A673 (cell line): ENCODE data around the gene STARD5. TPM values are rescaled to one million over a fixed set of nuclear protein-coding genes. Genes with fewer than 3 reads are reported as not detected.

Source experiments
- BruUV-seq: library from RNA; stranded (reverse); fragments of 400-500 nt; replicated peaks from 2 replicates; lab custom pipeline; 2021; lab: Mats Ljungman, UMichigan
- CTCF ChIA-PET: fragments of 300-600 bp; sonication (Branson Sonifier 250); formaldehyde crosslinking; loops from one replicate; lab custom pipeline; 2022; ENCODE audit warnings: antibody characterized with exemption; lab: Charles Lee
- POLR2A ChIA-PET: fragments of 300-600 bp; sonication (Branson Sonifier 250); formaldehyde crosslinking; loops from one replicate; lab custom pipeline; 2022; ENCODE audit warnings: antibody characterized with exemption; ENCODE audit not compliant: low non-redundant PET; lab: Charles Lee
- DNase-seq: peaks from one replicate; pipeline ENCODE4 v3.0.0-alpha.2; 2015; ENCODE audit warnings: low spot score
- H3K27ac ChIP-seq: fragments of 200-600 bp; sonication (generic); 2 replicates; pipeline ENCODE4 v1.5.1; 2016; ENCODE audit warnings: mixed run types, low read depth, mild to moderate bottlenecking, mixed read lengths, antibody characterized with exemption, low read length; ENCODE audit not compliant: poor library complexity, severe bottlenecking
- H3K27me3 ChIP-seq: fragments of 200-600 bp; sonication (generic); replicated peaks from 2 replicates; pipeline ENCODE4 v1.6.1; 2017; ENCODE audit warnings: mixed run types, low read depth, mild to moderate bottlenecking, mixed read lengths, antibody characterized with exemption, low read length; ENCODE audit not compliant: insufficient read depth, poor library complexity
- H3K36me3 ChIP-seq: fragments of 200-600 bp; sonication (generic); 2 replicates; pipeline ENCODE4 v1.6.1; 2016; ENCODE audit warnings: mixed run types, mild to moderate bottlenecking, mixed read lengths, antibody characterized with exemption, low read length; ENCODE audit not compliant: insufficient read depth, poor library complexity, severe bottlenecking
- H3K4me1 ChIP-seq: fragments of 200-600 bp; sonication (generic); 2 replicates; pipeline ENCODE4 v1.6.1; 2017; ENCODE audit warnings: mixed run types, mild to moderate bottlenecking, mixed read lengths, antibody characterized with exemption, low read length; ENCODE audit not compliant: insufficient read depth, poor library complexity, severe bottlenecking
- H3K4me3 ChIP-seq: fragments of 200-600 bp; sonication (generic); 2 replicates; pipeline ENCODE4 v1.5.1; 2016; ENCODE audit warnings: low read depth, mixed run types, mild to moderate bottlenecking, mixed read lengths, low read length; ENCODE audit not compliant: poor library complexity, severe bottlenecking
- H3K9me3 ChIP-seq: fragments of 200-600 bp; sonication (generic); 2 replicates; pipeline ENCODE4 v1.6.1; 2016; ENCODE audit warnings: mixed run types, low read depth, mild to moderate bottlenecking, mixed read lengths, antibody characterized with exemption, low read length; ENCODE audit not compliant: poor library complexity, severe bottlenecking
- CTCF ChIP-seq: fragments of 300-800, 200-600 bp; sonication (generic); conservative IDR thresholded peaks from 2 replicates; pipeline ENCODE4 v1.5.1; 2017; ENCODE audit warnings: low read depth, mild to moderate bottlenecking, antibody characterized with exemption, low read length, moderate library complexity, mixed read lengths
- EZH2 ChIP-seq: fragments of 200-600 bp; sonication (generic); IDR thresholded peaks from 2 replicates; pipeline ENCODE4 v1.6.1; 2017; ENCODE audit warnings: borderline replicate concordance, low read depth, mild to moderate bottlenecking, mixed read lengths, antibody characterized with exemption, low read length; ENCODE audit not compliant: poor library complexity, severe bottlenecking
- intact Hi-C: fragments of 100-400 bp; cut with micrococcal nuclease; formaldehyde crosslinking; loops from one replicate; pipeline ENCODE4 v1.10.0; 2022; ENCODE audit not compliant: unreplicated experiment
- total RNA-seq: library from RNA; stranded (reverse); gene quantifications from 2 replicates; pipeline ENCODE4 v1.2.3, GENCODE V29; 2021

STARD5 gene
- total RNA-seq, 1 experiment from 2014 or later = 0.54 TPM

- no peak for DNase-seq
- ChIA-PET CTCF (no interaction called here), POLR2A (no interaction called here)
- no peak for TF ChIP-seq EZH2
- no peak for TF ChIP-seq CTCF
- H3K4me1 ChIP-seq = no peaks in the 10 kb centered on the region
- H3K27ac ChIP-seq = no peak overlapping the region
- intact Hi-C loops = no loop called here
- H3K4me3 ChIP-seq = no peak overlapping the region
- no peaks in the 10 kb centered on the region for H3K36me3 ChIP-seq
- no peaks in the 10 kb centered on the region for H3K9me3 ChIP-seq
- peaks cover 11% of the 10 kb centered on the region for H3K27me3 ChIP-seq
- BruUV-seq = no TSS peak
Observed at GRCh38 chr15:81363718-81364500, 40.0 kb upstream of the STARD5 start.

GRCh38 chr15:81363276-81363675 lies 39.3 kb upstream of the STARD5 start:
- ChIA-PET POLR2A (no interaction called here), CTCF (no interaction called here)
- no peak for DNase-seq
- TF ChIP-seq EZH2 (no peak), CTCF (no peak)
- H3K27me3 ChIP-seq = peaks cover 14% of the 10 kb centered on the region
- BruUV-seq = no TSS peak
- no peaks in the 10 kb centered on the region for H3K36me3 ChIP-seq
- no peak overlapping the region for H3K4me3 ChIP-seq
- intact Hi-C loops = no loop called here
- H3K9me3 ChIP-seq = no peaks in the 10 kb centered on the region
- H3K4me1 ChIP-seq = no peaks in the 10 kb centered on the region
- H3K27ac ChIP-seq = no peak overlapping the region

DNA sequence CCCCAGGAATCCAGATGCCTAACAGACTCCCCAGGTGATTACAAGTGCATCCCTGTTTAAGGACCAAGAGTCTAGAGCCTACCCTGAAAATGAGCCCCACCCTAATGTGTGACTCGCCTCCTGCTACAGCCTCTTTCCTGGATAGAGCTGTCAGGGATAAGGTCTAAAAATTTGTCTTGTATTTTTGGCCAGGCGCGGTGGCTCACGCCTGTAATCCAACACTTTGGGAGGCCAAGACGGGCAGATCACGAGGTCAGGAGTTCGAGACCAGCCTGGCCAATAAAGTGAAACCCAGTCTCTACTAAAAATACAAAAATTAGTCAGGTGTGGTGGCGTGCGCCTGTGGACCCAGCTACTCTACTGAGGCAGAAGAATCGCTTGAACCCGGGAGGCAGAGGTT lies 38.8 kb upstream of the STARD5 start:
- Histone ChIP-seq H3K27me3 (peaks cover 16% of the 10 kb centered on the region), H3K4me1 (no peaks in the 10 kb centered on the region), H3K27ac (no peak overlapping the region), H3K4me3 (no peak overlapping the region), H3K9me3 (no peaks in the 10 kb centered on the region), H3K36me3 (no peaks in the 10 kb centered on the region)
- intact Hi-C loops = no loop called here
- no peak for DNase-seq
- ChIA-PET POLR2A (no interaction called here), CTCF (no interaction called here)
- TF ChIP-seq EZH2 = no peak
- no peak for TF ChIP-seq CTCF
- BruUV-seq = no TSS peak
